KOPT-K1 (cell line): Measurements from ENCODE around the gene SCN2B.

Experiments
- H3K27ac ChIP-seq: fragments of 200-600 bp; sonication (generic); 2 replicates; pipeline ENCODE4 v1.5.1; 2016; ENCODE audit warnings: antibody characterized with exemption, mild to moderate bottlenecking, low read depth, low read length; ENCODE audit not compliant: poor library complexity, severe bottlenecking
- H3K36me3 ChIP-seq: fragments of 200-600 bp; sonication (generic); 2 replicates; pipeline ENCODE4 v1.5.1; 2017; ENCODE audit warnings: antibody characterized with exemption, mild to moderate bottlenecking, low read length, moderate library complexity; ENCODE audit not compliant: insufficient read depth
- H3K9me3 ChIP-seq: fragments of 200-600 bp; sonication (generic); 2 replicates; pipeline ENCODE4 v1.5.1; 2017; ENCODE audit warnings: antibody characterized with exemption, low read length, mild to moderate bottlenecking; ENCODE audit not compliant: insufficient read depth, poor library complexity, severe bottlenecking

SCN2B gene

DNA sequence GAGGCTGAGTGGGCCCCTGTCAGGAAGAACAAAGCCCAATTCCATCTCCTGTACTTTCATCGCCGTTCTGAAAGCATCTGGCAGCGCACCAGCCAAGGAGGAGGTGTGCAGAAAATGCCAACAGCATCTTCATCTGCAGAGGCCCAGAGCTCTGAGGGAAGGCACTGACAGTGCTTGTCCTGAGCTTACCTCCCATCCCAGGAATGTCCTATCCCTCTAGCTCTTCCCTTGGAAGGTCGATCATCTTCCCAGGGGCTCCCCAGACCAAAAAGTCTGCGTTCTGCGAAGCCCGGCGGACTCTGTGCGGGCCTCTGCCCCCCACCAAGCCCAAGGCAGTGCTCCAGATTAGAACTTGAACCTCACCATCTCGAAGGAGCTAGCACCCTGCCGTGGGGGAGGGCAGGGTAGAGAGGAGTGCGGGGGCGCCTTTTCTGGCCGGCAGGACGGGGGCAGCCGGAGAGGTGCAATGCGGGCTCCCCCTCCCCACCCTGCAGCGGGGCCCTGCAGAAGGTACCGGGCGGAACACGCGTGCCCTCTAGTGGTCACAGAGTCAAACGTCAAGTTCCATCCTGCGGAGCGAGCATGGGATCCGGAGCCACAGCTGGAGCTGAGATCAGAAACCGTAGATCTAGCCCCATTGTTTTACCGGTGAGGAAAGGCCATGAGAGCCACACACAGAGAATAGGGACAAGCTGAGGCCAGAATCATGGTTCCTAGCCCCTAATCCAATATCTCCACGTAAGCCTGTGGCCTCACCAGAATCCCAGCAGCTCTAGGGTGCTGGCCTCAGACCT is 5.0 kb downstream of the SCN2B start:
- Histone ChIP-seq H3K36me3 (no peaks in the 10 kb centered on the region), H3K9me3 (no peaks in the 10 kb centered on the region), H3K27ac (no peak overlapping the region)

DNA sequence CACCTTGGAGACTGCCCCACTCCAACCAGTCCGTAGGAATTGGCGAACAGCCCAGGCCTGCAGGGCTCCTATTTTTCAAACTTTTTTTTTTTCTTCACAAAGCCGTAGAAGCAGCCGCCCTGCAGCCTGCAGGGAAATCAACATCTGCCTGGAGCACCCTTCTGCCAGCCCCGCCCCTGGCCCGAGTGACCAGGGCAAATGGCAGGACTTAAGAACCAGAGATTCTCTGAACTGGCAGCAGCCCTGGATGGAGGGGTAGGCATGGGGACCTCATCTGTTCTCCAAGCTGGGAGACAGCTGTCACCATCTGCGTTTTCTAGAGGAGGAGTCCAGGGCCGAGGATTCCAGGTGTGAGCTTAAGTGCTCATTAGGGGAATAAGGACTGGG is 5.6 kb downstream of the SCN2B start:
- Histone ChIP-seq H3K9me3 (no peaks in the 10 kb centered on the region), H3K27ac (no peak overlapping the region), H3K36me3 (no peaks in the 10 kb centered on the region)

DNA sequence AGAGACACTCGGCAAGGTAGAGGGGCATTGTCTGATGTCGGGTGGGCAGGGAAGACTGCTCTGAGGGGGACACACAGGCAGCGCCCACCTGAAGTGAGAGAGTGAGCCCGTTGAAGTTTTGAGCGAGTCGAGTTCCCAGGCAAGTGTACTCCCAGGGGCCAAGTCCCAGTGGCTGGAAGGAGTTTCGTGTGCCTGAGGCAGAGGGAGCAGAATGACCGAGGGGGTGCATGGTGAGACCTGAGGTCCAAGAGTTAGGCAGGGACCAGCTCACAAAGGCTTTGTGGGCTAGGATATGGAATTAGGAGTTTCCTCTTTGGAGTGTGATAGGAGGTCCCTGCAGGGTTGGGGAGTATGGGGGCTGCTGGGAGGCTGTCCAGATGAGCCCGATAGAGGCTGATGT is 6.2 kb downstream of the SCN2B start:
- no peaks in the 10 kb centered on the region for H3K36me3 ChIP-seq
- H3K9me3 ChIP-seq = no peaks in the 10 kb centered on the region
- no peak overlapping the region for H3K27ac ChIP-seq

DNA sequence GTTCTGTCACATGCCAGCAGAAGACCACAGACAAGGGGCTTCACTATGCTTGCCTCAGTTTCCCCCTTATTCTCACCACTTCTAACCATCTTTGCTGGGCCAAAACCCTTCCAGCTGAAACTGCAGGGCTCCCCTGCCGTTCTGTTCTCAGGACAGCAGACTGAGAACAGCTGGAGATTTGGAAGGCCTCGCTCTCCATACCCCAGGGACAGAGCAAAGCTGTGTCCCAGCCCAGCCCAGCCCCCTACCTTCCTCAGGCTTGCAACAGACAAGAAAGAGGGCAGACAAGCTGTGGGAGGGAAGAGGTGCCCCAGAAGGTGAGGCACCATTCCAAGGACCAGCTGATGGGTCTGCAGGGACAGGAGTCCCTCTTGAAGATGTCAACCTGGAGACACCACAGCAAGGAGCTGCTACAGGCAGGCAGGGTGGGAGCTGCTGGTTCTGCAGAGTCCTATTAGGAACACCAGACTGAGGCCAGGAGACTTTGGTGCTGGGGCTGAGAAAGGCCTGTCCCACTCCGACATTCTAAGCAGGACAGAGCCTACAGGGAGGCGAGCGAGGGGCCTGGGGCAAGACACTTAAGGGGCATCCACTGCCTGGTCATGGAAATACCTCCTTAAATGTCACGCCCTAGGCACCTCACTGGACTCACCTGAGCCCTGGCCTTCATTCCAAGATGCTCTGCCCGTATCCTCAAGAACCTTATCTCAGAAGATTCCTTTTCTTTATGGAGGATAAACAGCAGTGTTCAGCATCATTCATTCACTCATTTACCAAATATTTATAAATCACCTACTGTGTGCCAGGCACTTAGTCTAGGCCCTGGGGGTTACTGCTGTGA is 6.9 kb downstream of the SCN2B start:
- no peaks in the 10 kb centered on the region for H3K9me3 ChIP-seq
- no peaks in the 10 kb centered on the region for H3K36me3 ChIP-seq
- no peak overlapping the region for H3K27ac ChIP-seq

DNA sequence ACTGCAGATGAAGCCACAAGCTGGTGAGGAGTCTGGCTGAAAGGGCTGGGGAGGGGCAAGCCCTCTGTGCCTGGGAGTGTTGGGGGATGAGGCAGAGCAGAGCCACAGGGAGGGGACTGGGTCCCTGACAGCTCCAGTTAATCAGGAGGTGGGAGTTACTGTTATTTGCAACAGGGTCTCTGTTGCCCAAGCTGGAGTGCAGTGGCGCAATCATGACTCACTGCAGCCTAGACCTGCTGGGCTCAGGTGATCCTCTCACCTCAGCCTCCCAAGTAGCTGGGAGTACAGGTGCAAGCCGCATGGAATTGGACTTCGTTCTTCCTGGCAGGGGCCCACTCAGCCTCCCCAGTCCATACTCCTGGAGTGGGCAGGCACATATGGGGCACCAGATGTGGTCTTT is 7.7 kb downstream of the SCN2B start:
- Histone ChIP-seq H3K36me3 (no peaks in the 10 kb centered on the region), H3K9me3 (no peaks in the 10 kb centered on the region), H3K27ac (no peak overlapping the region)

DNA sequence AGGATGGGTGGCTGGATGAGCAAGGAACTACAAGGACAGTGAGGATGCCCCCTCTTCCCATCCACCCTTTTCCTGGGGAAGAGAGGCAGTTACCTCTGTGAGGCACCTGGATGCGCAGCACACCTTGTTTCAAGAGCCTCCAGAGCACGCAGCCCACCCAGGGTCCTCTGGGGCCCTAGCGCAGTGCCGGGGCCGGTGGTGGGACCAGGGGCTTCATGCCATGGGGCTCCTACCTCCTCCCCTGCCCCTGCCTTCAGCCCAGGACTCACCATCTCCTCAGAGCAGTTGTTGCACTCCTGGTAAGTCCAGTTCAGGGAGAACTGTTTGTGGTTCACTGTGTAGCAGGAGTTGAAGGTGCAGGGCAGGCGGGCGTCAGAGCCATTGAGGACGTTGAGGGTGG is 8.1 kb downstream of the SCN2B start:
- Histone ChIP-seq H3K36me3 (no peaks in the 10 kb centered on the region), H3K9me3 (no peaks in the 10 kb centered on the region), H3K27ac (no peak overlapping the region)

DNA sequence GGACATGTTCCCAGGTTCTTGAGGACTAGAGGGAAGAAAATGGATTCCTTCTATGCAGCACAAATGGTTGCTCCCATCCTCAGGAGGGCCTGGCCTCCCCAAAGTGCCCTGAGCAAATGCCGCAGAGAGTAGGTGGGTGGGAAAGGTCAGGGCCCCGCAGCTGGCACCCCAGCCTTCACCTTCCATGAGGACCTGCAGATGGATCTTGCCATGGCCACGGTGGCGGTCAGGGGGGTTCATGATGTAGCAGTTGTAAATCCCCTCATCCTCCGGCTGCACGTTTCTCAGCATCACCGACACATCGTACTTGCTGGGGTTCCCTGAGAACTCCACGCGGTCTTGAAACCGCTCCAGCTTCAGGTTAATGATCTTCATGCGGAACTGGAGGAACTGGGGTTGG is 8.5 kb downstream of the SCN2B start:
- H3K36me3 ChIP-seq = no peaks in the 10 kb centered on the region
- H3K9me3 ChIP-seq = no peaks in the 10 kb centered on the region
- H3K27ac ChIP-seq = no peak overlapping the region

DNA sequence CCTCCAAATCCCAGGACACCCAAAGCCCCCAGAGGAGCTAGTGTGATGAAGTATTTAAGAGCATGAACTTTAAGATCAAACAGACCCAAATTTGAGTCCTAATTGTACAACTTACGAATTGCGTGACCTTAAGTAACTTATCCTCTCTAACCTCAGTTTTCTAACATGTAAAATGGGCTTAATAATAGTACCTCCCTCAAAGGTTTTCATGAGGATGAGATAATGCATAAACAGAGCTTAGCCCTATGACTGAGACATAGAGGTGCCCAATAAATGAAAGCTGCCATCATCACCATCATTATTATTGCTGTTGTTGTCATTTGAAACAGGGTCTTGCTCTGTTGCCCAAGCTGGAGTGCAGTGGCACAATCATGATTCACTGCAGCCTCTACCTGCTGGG is 9.2 kb downstream of the SCN2B start:
- H3K27ac ChIP-seq = no peak overlapping the region
- H3K9me3 ChIP-seq = no peaks in the 10 kb centered on the region
- no peaks in the 10 kb centered on the region for H3K36me3 ChIP-seq

DNA sequence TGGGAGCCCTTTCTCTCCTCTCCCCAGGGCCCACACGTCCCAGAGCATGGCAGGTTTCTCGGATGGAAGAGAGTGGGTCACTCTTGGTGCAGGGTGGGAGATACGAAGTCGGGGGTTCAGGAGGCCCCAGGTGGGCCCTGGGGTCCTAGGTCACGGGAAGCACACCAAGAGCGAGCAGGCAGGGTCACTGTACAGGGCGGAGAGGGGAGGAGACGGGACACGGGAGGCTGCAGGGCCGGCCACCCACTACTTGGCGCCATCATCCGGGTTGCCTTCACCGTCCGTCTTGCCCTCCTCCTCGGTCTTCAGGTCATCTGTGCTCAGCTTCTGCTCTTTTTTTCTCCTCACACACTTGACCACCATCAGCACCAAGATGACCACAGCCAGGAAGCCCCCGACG is 9.8 kb downstream of the SCN2B start:
- no peaks in the 10 kb centered on the region for H3K36me3 ChIP-seq

DNA sequence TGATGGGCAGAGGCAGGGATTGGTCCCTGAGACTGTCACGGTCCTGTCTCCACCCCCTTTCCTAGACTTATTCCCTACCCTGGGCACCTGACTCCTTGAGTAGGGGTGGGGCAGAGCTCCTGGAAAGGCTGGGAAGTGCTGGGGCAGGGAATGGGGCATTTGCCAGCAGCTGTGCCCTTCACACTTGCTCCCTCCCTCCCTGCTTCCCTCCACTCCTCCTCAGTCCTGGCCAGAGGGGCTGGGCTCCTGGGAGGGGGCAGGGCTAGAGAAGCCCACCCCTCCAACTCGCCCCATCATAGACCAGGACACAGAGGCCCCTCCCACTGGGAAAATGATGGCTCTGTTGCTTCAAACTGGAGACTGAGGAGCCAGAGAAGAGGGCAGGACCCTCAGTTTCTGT is 11.6 kb downstream of the SCN2B start:
- no peaks in the 10 kb centered on the region for H3K9me3 ChIP-seq
- H3K36me3 ChIP-seq = no peaks in the 10 kb centered on the region
- H3K27ac ChIP-seq = no peak overlapping the region

More for the DNA sequence above, 9.8 kb downstream of the SCN2B start:
- H3K27ac ChIP-seq = no peak overlapping the region
- H3K9me3 ChIP-seq = no peaks in the 10 kb centered on the region

DNA sequence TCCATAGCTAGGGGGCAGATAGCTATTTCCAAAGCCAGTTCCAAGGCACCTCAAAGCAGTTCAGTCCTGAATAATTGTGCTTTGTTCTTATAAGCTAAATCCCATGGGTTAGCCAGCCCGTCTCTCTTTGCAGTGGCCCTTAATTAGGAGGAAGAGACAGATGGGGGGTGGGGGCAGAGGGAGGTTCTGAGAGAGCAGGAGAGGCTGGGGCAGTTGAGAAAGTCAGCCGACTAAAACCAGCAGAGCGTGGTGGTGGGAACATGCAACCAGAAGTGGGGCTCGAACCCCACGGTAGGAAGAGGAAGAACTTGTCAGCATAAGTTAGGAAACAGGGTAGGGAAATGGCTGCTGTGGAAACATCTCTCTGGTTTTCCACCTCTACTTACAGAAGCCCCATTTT is 12.9 kb downstream of the SCN2B start:
- Histone ChIP-seq H3K27ac (no peak overlapping the region), H3K9me3 (no peaks in the 10 kb centered on the region), H3K36me3 (no peaks in the 10 kb centered on the region)

DNA sequence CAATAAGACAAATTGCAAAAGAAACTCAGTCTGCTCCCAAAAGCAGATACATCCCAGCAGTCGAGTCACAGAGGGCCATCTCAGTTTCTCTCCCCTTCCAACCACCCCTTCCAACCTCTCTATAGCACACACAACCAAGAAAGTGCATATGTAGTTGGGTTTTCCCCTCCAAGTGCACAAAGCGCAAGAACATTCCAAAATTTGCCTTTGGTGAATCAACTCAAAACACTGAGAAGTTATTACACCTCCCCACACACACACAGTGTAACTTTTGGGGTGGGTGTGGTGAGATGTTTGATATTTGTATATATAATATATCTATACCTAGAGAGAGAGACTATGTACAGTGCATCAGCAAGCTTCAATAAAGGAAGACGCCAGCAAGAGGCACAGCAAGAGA is 13.6 kb downstream of the SCN2B start:
- no peaks in the 10 kb centered on the region for H3K9me3 ChIP-seq
- no peak overlapping the region for H3K27ac ChIP-seq
- H3K36me3 ChIP-seq = no peaks in the 10 kb centered on the region

DNA sequence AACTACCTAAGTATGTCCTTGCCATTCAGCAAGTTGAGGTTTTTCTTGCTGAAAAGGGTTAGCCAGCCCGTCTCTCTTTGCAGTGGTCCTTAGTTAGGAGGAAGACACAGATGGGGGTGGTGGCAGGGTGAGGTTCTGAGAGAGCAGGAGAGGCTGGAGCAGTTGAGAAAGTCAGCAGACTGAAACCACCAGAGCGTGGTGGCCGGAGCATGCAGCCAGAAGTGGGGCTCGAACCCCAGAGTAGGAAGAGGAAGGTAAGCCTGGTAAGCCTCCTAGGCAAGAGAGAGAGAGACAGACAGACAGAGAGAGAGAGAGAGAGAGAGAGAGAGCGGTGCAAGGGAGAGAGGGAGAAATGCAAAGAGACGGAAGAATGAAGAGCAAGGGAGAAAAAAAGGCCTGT is 14.7 kb downstream of the SCN2B start:
- H3K9me3 ChIP-seq = no peaks in the 10 kb centered on the region
- H3K27ac ChIP-seq = no peak overlapping the region
- H3K36me3 ChIP-seq = no peaks in the 10 kb centered on the region

DNA sequence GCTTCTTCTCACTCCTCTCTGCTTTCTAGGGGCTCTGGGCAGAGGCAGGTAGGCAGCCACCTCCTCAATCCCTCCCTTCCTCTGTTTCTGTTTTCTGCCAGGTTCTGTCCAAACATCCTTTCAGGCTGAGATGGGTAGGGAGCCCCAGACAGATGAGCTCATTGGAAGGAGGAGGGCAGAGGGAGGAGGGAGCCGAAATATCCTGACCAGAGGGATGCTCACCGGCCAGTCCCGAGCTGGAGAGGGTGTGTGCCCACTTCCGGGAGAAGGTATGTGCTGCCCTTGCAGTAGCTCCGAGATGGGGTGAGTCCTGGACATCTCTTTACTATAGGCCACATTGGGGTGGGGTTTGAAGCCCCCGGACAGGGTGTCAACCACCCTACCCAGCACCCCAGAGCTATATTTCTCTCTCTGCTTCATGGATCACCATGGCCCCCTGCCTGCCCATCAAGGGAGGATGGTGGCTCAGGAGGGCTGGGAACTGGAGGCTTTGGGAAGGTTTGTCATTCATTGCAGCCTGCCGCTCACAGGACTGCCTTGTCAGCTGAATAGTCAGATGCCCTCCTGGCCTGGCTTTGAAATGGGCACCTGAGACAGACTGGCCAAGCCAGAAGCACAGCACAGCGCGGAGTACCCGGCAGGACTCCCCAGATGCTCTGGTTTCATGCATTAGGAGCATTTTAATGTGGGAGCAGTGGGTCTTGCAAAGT is 19.1 kb downstream of the SCN2B start:
- H3K27ac ChIP-seq = no peak overlapping the region
- no peaks in the 10 kb centered on the region for H3K36me3 ChIP-seq
- H3K9me3 ChIP-seq = no peaks in the 10 kb centered on the region

DNA sequence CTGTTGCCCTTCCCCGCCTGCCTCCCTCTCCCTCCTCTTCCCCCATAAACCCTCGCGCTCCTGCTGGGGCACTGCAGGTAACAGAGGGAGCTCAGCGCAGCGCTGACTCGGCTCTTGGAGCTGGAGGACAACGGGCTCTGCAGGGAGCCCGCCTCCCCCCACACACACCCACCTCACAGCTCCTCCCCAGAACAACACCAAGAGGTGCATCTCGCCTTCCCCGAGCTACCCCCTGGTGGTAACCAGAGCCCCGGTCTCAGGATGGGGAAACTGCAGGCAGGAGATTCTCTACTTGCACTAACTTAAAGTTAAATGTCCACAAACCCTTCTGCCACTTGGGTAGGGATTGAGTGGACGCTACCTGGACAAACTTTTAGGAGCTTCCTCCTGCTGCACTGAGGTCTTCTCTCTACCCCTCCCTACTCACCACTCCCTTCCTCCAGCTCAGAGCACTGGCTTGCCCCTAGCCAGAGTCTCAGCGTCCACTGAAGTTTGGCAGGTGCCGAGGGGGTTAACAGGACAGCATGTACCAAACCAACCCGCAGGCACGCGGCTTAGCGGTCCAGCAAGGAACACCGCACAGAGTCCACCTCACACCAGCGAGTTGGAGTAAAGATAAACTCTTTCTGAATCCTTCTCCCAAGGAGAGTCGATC is 19.8 kb downstream of the SCN2B start:
- Histone ChIP-seq H3K27ac (no peak overlapping the region), H3K9me3 (no peaks in the 10 kb centered on the region), H3K36me3 (no peaks in the 10 kb centered on the region)
